ENCODE measurements around the gene ZNF22.
A peak's percentile ranks its signal among the peaks of the same experiment; 100 is the strongest.

Gene ZNF22

DNA sequence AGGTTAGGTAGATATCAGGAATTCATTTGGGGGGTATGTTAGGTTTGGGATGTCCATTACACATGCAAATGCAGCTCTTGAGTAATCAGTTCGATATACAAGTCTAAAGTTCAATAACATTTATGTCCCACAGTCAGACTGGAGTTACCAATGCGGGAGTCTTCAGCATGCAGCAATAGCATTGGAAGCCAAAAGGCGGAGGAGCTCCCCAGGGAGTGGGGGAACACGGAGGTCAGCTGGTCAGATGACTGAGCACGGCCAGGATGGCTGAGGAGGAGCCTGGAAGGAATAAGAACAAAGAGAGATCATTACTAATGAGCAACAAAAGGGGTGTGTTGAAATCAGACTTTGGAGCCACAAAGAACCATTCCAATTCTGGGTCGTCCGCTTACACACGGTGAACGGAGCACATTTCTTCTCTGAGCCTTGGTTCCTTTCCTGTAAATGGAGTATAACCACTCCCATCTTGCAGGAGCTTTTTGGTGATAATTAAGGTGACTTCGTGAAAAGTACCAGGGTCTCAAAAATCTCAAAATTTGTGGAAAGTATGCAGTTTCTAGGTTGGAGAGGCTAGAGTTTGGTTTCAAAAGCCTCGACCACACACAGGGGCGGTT is 478 bp upstream of the ZNF22 start:
- DNase-seq (ENCODE audit: extremely low read depth, insufficient read length) = no peak
- Histone ChIP-seq H3K27me3 (replicated peaks; ENCODE audit: control insufficient read depth, insufficient read depth, low read length) (no peaks in the 10 kb centered on the region), H3K36me3 (ENCODE audit: control insufficient read depth, insufficient read depth, low read length) (no peaks in the 10 kb centered on the region), H3K4me3 (replicated peaks; ENCODE audit: low read depth, low read length) (peak overlapping the region; percentile 85)
- TF ChIP-seq, protein P1, sequence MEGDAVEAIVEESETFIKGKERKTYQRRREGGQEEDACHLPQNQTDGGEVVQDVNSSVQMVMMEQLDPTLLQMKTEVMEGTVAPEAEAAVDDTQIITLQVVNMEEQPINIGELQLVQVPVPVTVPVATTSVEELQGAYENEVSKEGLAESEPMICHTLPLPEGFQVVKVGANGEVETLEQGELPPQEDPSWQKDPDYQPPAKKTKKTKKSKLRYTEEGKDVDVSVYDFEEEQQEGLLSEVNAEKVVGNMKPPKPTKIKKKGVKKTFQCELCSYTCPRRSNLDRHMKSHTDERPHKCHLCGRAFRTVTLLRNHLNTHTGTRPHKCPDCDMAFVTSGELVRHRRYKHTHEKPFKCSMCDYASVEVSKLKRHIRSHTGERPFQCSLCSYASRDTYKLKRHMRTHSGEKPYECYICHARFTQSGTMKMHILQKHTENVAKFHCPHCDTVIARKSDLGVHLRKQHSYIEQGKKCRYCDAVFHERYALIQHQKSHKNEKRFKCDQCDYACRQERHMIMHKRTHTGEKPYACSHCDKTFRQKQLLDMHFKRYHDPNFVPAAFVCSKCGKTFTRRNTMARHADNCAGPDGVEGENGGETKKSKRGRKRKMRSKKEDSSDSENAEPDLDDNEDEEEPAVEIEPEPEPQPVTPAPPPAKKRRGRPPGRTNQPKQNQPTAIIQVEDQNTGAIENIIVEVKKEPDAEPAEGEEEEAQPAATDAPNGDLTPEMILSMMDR (IDR thresholded peaks at IDR 0.05; ENCODE audit: insufficient read depth, low read length, poor library complexity, severe bottlenecking) = no peak

DNA sequence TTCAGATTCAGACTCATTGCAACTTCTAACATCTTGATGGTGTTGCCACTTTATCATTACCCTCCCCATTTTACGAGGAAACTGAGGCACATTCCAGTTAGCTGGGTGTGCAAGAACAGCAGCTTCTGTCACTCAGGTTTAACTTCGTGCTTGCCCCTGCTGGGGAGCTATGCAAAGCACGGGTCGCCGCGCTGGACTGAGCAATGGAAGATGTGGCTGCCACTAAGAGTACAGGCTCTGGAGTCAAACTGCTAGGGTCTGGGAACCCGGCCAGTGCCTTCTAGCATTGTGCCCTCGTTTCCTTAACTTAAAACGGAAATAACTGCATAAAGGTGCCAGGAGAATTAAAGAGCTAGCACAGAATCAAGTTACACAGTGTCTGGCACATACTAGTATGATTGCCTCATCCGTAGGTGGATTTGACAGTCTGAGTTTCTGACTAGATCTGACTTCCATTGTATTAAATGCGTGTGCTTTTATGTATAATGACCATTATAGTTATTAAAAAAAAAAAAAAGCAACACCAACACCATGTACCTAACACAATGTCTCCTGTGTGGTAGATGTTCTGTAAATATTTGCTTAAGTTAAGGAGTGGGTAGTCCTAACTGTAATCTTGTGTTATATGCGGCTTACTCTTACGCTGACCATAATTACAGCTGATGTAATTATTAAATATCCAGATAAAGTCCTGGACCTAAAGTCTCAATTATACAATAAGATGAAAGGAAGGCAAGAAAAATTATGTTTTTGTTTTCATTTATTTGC is 842 bp downstream of the ZNF22 start:
- H3K36me3 ChIP-seq (ENCODE audit: control insufficient read depth, insufficient read depth, low read length) = no peaks in the 10 kb centered on the region
- no peak for DNase-seq (ENCODE audit: extremely low read depth, insufficient read length)
- peak overlapping the region; percentile 85 for H3K4me3 ChIP-seq (replicated peaks; ENCODE audit: low read depth, low read length)
- no peaks in the 10 kb centered on the region for H3K27me3 ChIP-seq (replicated peaks; ENCODE audit: control insufficient read depth, insufficient read depth, low read length)
- TF ChIP-seq, protein P1 (IDR thresholded peaks at IDR 0.05; ENCODE audit: insufficient read depth, low read length, poor library complexity, severe bottlenecking) = peak; percentile 13

DNA sequence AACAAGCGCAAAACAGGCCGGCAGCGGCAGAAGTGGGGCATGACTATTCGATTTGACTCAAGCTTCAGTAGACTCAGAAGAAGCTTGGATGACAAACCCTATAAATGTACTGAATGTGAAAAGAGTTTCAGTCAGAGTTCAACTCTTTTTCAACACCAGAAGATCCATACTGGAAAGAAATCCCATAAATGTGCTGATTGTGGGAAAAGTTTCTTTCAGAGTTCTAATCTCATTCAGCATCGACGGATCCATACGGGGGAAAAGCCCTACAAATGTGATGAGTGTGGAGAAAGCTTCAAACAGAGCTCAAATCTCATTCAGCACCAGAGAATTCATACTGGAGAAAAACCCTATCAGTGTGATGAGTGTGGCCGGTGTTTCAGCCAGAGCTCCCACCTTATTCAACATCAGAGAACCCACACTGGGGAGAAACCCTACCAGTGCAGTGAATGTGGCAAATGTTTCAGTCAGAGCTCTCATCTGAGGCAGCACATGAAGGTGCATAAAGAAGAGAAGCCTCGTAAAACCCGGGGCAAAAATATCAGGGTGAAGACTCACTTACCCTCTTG is 2.8 kb downstream of the ZNF22 start:
- no peak for DNase-seq (ENCODE audit: extremely low read depth, insufficient read length)
- Histone ChIP-seq H3K4me3 (replicated peaks; ENCODE audit: low read depth, low read length) (no peak overlapping the region), H3K27me3 (replicated peaks; ENCODE audit: control insufficient read depth, insufficient read depth, low read length) (no peaks in the 10 kb centered on the region), H3K36me3 (ENCODE audit: control insufficient read depth, insufficient read depth, low read length) (no peaks in the 10 kb centered on the region)
- TF ChIP-seq, protein P1 (IDR thresholded peaks at IDR 0.05; ENCODE audit: insufficient read depth, low read length, poor library complexity, severe bottlenecking) = no peak

DNA sequence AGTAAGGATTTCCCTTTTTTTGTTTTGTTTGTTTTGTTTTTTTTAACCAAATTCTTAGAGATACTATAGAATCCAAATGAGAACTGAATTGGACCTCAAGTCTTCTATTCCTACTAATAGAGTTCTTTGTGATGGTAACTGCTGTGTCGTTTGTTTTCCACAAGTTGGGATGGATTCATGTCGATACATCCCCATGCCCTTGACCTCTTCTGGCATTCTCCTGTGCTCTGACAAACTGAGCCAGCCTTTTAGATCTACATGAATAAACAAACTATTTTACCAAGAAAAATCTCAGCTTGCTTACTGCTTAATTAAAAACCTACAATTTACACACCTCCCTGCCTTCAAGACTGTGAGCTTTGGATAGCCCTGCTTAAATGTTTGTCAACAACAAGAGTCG is 3.9 kb downstream of the ZNF22 start:
- TF ChIP-seq, protein P1 (IDR thresholded peaks at IDR 0.05; ENCODE audit: insufficient read depth, low read length, poor library complexity, severe bottlenecking) = no peak
- no peak for DNase-seq (ENCODE audit: extremely low read depth, insufficient read length)
- Histone ChIP-seq H3K27me3 (replicated peaks; ENCODE audit: control insufficient read depth, insufficient read depth, low read length) (no peaks in the 10 kb centered on the region), H3K4me3 (replicated peaks; ENCODE audit: low read depth, low read length) (no peak overlapping the region), H3K36me3 (ENCODE audit: control insufficient read depth, insufficient read depth, low read length) (no peaks in the 10 kb centered on the region)

DNA sequence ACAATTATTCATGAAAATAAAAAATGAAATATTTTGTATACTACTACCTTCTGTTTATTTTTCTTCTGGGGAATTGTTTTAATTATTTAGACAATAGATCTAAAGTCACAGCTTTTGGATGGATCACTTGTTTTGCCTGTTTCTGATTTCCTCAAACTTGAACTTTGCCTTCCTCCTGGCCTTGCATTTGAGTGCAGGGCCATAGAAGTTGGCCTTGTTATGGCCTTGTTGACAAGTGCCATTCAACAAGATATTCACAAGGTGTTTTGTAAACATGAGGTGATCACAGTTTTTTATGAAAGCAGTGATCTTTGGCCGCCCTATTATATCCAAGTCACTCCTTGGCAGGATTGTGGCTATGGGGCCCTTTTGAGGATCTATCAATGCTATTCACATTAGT is 4.6 kb downstream of the ZNF22 start:
- DNase-seq (ENCODE audit: extremely low read depth, insufficient read length) = no peak
- Histone ChIP-seq H3K4me3 (replicated peaks; ENCODE audit: low read depth, low read length) (no peak overlapping the region), H3K27me3 (replicated peaks; ENCODE audit: control insufficient read depth, insufficient read depth, low read length) (no peaks in the 10 kb centered on the region), H3K36me3 (ENCODE audit: control insufficient read depth, insufficient read depth, low read length) (no peaks in the 10 kb centered on the region)
- TF ChIP-seq, protein P1 (IDR thresholded peaks at IDR 0.05; ENCODE audit: insufficient read depth, low read length, poor library complexity, severe bottlenecking) = no peak
